Smooth muscle cell (in vitro differentiated cells): ENCODE measurements around the gene DLGAP4. TPM values are rescaled to one million over a fixed set of nuclear protein-coding genes. Genes with fewer than 3 reads are reported as not detected.

Source experiments
- DNase-seq: peaks from one replicate; lab custom pipeline; 2025; ENCODE audit not compliant: unreplicated experiment; lab: John Stamatoyannopoulos, UW
- H2AFZ ChIP-seq: fragments of 200-600 bp; sonication (generic); 2 replicates; pipeline ENCODE4 v1.6.0; 2016; ENCODE audit warnings: antibody characterized with exemption, low read depth, mild to moderate bottlenecking
- H3F3A ChIP-seq: fragments of 200-600 bp; sonication (generic); 2 replicates; pipeline ENCODE4 v1.6.0; 2017; ENCODE audit warnings: antibody characterized with exemption, low read depth
- H3K27ac ChIP-seq: fragments of 200-600 bp; sonication (generic); 2 replicates; pipeline ENCODE4 v1.5.1; 2016; ENCODE audit warnings: low read depth, mild to moderate bottlenecking
- H3K27me3 ChIP-seq: fragments of 200-600 bp; sonication (generic); 2 replicates; pipeline ENCODE4 v1.6.1; 2016; ENCODE audit warnings: low read depth, mild to moderate bottlenecking
- H3K36me3 ChIP-seq: fragments of 200-600 bp; sonication (generic); 2 replicates; pipeline ENCODE4 v1.5.1; 2016; ENCODE audit warnings: low read depth
- H3K4me1 ChIP-seq: fragments of 200-600 bp; sonication (generic); 2 replicates; pipeline ENCODE4 v1.5.1; 2016; ENCODE audit warnings: low read depth
- H3K4me2 ChIP-seq: fragments of 200-600 bp; sonication (generic); 2 replicates; pipeline ENCODE4 v1.6.0; 2016; ENCODE audit warnings: mild to moderate bottlenecking
- H3K4me3 ChIP-seq: fragments of 200-600 bp; sonication (generic); 2 replicates; pipeline ENCODE4 v1.5.1; 2016; ENCODE audit warnings: mild to moderate bottlenecking
- H3K79me2 ChIP-seq: fragments of 200-600 bp; sonication (generic); 2 replicates; pipeline ENCODE4 v1.6.0; 2016; ENCODE audit warnings: low read depth, mild to moderate bottlenecking
- H3K9ac ChIP-seq: fragments of 200-600 bp; sonication (generic); 2 replicates; pipeline ENCODE4 v1.6.0; 2016; ENCODE audit warnings: low read depth
- H3K9me3 ChIP-seq: fragments of 200-600 bp; sonication (generic); replicated peaks from 2 replicates; pipeline ENCODE4 v1.5.1; 2016; ENCODE audit warnings: low read depth
- H4K20me1 ChIP-seq: fragments of 200-600 bp; sonication (generic); 2 replicates; pipeline ENCODE4 v1.6.0; 2016; ENCODE audit warnings: low read depth
- WGBS: methylation state at CpG from one replicate; pipeline ENCODE4 v1.1.7; 2016; ENCODE audit warnings: low lambda C conversion rate; 5-methylcytosine and 5-hydroxymethylcytosine counted together
- polyA plus RNA-seq: library from polyadenylated mRNA; unstranded; fragments of >200 nt; fragmentation: Nextera tagmentation; extraction: Ambion mirVana; gene quantifications from 2 replicates; pipeline ENCODE4 v1.2.1, GENCODE V29; 2016
- total RNA-seq: library from RNA; depleted of rRNA; stranded (reverse); fragments of >200 nt; gene quantifications from 2 replicates; pipeline ENCODE4 v1.2.3, GENCODE V29; 2014
- TF ChIP-seq, protein P1 (sequence below): fragments of 200-600 bp; sonication (generic); IDR thresholded peaks from 2 replicates; pipeline ENCODE4 v1.5.1; 2017; ENCODE audit warnings: borderline replicate concordance, mild to moderate bottlenecking, antibody characterized with exemption; ENCODE audit not compliant: insufficient read depth, poor library complexity, severe bottlenecking

DLGAP4 gene
- total and polyA plus RNA-seq, 2 experiments from 2014 or later, result 86.8 to 102 TPM

DNA sequence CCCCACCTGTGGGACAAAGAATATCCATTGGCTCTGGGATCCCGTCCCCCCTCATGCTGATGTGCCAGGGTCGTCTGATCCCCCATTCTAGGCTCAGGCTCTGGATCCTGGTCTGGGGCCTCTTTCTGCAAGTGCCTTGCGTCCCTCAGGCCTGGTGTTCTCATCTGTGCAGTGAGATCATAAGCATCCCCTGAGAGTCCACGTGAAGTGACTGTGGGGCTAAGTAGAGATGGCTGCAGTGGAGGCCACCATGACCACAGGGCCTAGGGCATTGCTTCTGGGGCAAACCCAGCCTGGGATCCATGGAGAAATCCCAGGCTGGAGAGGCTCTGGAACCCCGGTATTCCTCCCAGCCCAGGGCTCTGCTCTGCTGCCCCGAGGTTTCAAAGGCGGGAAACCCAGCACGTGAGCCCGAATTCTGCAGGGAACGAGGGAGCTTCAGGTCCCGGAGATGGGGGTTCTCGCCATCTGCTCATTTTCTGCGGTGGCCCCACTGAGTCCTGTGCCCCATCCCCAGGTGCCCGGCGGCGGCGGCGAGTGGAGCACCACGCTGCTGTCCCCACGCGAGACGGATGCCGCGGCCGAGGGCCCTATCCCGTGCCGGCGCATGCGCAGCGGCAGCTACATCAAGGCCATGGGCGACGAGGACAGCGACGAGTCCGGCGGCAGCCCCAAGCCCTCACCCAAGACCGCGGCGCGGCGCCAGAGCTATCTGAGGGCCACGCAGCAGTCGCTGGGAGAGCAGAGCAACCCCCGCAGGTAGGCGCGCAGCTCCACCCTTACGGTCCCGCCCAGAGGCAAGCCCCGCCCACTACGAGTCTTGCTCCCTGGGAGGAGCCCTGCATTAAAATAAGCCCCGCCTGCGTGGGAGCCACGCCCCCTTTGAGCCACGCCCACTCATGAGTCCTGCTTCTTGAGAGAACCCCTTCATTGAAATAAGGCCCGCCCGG, 129.7 kb downstream of the DLGAP4 start:
- peaks cover 5% of the 10 kb centered on the region for H3K27me3 ChIP-seq
- no peaks in the 10 kb centered on the region for H3K36me3 ChIP-seq
- H3K27ac ChIP-seq, result no peak overlapping the region
- no peak overlapping the region for H2AFZ ChIP-seq
- H3K9ac ChIP-seq, result no peak overlapping the region
- H3F3A ChIP-seq, result no peaks in the 10 kb centered on the region
- H3K4me2 ChIP-seq, result peak overlapping the region; percentile 59
- H3K4me1 ChIP-seq, result no peaks in the 10 kb centered on the region
- no peaks in the 10 kb centered on the region for H3K9me3 ChIP-seq
- H3K79me2 ChIP-seq, result no peaks in the 10 kb centered on the region
- DNase-seq, result peak; percentile 22
- TF ChIP-seq, protein P1, sequence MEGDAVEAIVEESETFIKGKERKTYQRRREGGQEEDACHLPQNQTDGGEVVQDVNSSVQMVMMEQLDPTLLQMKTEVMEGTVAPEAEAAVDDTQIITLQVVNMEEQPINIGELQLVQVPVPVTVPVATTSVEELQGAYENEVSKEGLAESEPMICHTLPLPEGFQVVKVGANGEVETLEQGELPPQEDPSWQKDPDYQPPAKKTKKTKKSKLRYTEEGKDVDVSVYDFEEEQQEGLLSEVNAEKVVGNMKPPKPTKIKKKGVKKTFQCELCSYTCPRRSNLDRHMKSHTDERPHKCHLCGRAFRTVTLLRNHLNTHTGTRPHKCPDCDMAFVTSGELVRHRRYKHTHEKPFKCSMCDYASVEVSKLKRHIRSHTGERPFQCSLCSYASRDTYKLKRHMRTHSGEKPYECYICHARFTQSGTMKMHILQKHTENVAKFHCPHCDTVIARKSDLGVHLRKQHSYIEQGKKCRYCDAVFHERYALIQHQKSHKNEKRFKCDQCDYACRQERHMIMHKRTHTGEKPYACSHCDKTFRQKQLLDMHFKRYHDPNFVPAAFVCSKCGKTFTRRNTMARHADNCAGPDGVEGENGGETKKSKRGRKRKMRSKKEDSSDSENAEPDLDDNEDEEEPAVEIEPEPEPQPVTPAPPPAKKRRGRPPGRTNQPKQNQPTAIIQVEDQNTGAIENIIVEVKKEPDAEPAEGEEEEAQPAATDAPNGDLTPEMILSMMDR, result no peak
- peak overlapping the region; percentile 32 for H3K4me3 ChIP-seq
- 33% methylated on average over 53 of the region's 56 CpGs for WGBS
- H4K20me1 ChIP-seq, result no peaks in the 10 kb centered on the region

DNA sequence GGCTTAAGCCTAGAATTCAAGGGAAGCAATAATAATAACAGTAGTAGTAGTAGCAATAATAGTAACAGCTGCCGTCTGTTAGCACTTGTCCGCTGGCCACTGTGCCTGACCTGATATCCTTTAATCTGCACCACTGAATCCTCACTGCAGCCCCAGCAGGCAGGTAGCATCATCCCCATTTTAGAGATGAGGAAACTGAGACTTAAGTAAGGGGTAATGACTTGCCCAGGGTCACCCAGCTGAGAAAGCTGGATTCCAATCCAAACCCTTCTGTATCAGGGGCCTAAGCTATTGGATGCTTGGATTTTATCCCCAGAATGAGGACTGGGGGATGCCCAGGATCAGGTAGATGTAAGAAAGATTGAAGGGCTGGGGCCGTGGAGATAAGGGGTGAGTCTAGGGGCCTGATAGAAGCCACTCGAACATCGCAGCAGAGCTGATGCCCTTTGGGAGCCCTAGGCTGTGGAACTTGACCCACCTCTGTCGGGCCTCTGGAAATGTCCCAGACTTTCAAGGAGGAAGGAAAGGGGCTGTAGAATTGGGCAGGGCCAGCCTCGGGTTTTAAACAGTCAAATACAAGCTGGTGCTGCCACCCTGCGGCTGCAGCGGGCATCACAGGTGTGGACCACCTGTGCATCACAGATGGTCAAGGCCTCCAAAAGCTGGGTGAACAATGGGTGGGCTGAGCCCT, 133.0 kb downstream of the DLGAP4 start:
- Histone ChIP-seq H3K36me3 (no peaks in the 10 kb centered on the region), H3F3A (no peaks in the 10 kb centered on the region), H3K4me1 (no peaks in the 10 kb centered on the region), H3K9ac (no peak overlapping the region), H3K79me2 (no peaks in the 10 kb centered on the region), H3K4me3 (no peak overlapping the region), H3K27me3 (peaks cover 5% of the 10 kb centered on the region), H3K9me3 (no peaks in the 10 kb centered on the region), H3K4me2 (no peak overlapping the region), H3K27ac (no peak overlapping the region), H4K20me1 (no peaks in the 10 kb centered on the region), H2AFZ (no peak overlapping the region)
- WGBS, result 36% methylated on average over 9 of the region's 9 CpGs
- DNase-seq, result peak; percentile 10
- TF ChIP-seq, protein P1, result peak; percentile 88

DNA sequence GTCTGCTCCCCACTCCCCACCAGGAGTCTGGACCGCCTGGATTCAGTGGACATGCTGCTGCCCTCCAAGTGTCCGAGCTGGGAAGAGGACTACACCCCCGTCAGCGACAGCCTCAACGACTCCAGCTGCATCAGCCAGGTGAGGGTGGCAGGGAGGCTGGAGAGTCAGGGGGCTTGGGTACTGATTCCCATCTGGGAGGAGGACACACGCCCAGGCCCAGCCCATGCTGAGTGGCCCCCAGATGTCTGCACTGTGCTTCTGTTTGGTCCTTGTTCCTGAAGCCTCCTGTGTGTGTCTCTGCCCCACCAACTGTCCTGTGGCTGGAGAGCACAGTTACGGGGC, 133.6 kb downstream of the DLGAP4 start:
- Histone ChIP-seq H3K36me3 (no peaks in the 10 kb centered on the region), H3K4me2 (no peak overlapping the region), H3F3A (no peaks in the 10 kb centered on the region), H3K27me3 (peaks cover 5% of the 10 kb centered on the region), H3K79me2 (no peaks in the 10 kb centered on the region), H3K27ac (no peak overlapping the region), H3K4me1 (no peaks in the 10 kb centered on the region), H3K4me3 (no peak overlapping the region), H4K20me1 (no peaks in the 10 kb centered on the region), H3K9me3 (no peaks in the 10 kb centered on the region), H3K9ac (no peak overlapping the region), H2AFZ (no peak overlapping the region)
- DNase-seq, result no peak
- WGBS, result 34% methylated on average over 7 of the region's 7 CpGs
- TF ChIP-seq, protein P1, result no peak
